SK-N-SH treated with all-trans-retinoic acid at 6 μM for 48 hours (cell line): ENCODE measurements around the gene SPINK9.

Experiments used
- PATZ1 ChIP-seq: fragments of 250-450 bp; sonication (Bioruptor Pico); IDR thresholded peaks from 2 replicates; pipeline ENCODE4 v1.8.0; 2020; ENCODE audit warnings: mild to moderate bottlenecking, moderate library complexity, borderline replicate concordance
- RARB ChIP-seq: fragments of 250-450 bp; sonication (Bioruptor Pico); IDR thresholded peaks from 2 replicates; pipeline ENCODE4 v1.8.0; 2021; ENCODE audit warnings: mild to moderate bottlenecking, moderate library complexity
- TCF4 ChIP-seq: fragments of 250-450 bp; sonication (Bioruptor Pico); IDR thresholded peaks from 2 replicates; pipeline ENCODE4 v1.8.0; 2021; ENCODE audit warnings: mild to moderate bottlenecking, moderate library complexity, borderline replicate concordance
- TSHZ2 ChIP-seq: fragments of 250-450 bp; sonication (Bioruptor Pico); IDR thresholded peaks from 2 replicates; pipeline ENCODE4 v1.5.0; 2020; ENCODE audit warnings: mild to moderate bottlenecking, moderate library complexity
- ZFP3 ChIP-seq: fragments of 250-450 bp; sonication (Bioruptor Pico); IDR thresholded peaks from 2 replicates; pipeline ENCODE4 v1.5.0; 2020; ENCODE audit warnings: mild to moderate bottlenecking, moderate library complexity
- TF ChIP-seq, protein P1 (sequence below): fragments of 250-450 bp; sonication (Bioruptor Pico); IDR thresholded peaks from 2 replicates; pipeline ENCODE4 v1.8.0; 2021; ENCODE audit warnings: low read depth, mild to moderate bottlenecking, moderate library complexity, borderline replicate concordance
- TF ChIP-seq, protein P2 (sequence below): fragments of 250-450 bp; sonication (Bioruptor Pico); IDR thresholded peaks from 2 replicates; pipeline ENCODE4 v1.5.1; 2021; ENCODE audit warnings: mild to moderate bottlenecking, moderate library complexity

DNA sequence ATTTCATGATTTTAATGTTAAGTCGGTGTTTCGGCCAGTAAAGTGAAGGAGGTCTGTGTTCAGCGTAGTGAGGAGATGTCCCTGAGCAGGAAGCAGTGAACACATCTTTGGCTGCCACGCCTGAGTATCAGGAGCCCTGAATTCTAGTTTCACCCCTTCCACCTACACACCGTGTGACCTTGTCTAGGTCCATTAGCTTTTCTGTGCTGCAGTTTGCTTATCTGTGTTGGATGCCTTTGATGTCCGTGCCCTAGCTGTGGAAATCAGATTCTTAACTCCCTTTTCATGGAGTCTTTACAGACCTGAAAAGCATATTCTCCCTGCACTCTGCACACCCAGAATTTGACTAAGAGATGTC, 49.0 kb downstream of the SPINK9 start:
- TF ChIP-seq TCF4 (CRISPR knock-in tag) (no peak), RARB (no peak), PATZ1 (CRISPR knock-in tag) (no peak), TSHZ2 (CRISPR knock-in tag) (no peak), ZFP3 (CRISPR knock-in tag) (no peak)
- TF ChIP-seq, protein P1, sequence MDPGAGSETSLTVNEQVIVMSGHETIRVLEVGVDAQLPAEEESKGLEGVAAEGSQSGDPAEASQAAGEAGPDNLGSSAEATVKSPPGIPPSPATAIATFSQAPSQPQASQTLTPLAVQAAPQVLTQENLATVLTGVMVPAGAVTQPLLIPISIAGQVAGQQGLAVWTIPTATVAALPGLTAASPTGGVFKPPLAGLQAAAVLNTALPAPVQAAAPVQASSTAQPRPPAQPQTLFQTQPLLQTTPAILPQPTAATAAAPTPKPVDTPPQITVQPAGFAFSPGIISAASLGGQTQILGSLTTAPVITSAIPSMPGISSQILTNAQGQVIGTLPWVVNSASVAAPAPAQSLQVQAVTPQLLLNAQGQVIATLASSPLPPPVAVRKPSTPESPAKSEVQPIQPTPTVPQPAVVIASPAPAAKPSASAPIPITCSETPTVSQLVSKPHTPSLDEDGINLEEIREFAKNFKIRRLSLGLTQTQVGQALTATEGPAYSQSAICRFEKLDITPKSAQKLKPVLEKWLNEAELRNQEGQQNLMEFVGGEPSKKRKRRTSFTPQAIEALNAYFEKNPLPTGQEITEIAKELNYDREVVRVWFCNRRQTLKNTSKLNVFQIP (CRISPR knock-in tag): no peak
- TF ChIP-seq, protein P2, sequence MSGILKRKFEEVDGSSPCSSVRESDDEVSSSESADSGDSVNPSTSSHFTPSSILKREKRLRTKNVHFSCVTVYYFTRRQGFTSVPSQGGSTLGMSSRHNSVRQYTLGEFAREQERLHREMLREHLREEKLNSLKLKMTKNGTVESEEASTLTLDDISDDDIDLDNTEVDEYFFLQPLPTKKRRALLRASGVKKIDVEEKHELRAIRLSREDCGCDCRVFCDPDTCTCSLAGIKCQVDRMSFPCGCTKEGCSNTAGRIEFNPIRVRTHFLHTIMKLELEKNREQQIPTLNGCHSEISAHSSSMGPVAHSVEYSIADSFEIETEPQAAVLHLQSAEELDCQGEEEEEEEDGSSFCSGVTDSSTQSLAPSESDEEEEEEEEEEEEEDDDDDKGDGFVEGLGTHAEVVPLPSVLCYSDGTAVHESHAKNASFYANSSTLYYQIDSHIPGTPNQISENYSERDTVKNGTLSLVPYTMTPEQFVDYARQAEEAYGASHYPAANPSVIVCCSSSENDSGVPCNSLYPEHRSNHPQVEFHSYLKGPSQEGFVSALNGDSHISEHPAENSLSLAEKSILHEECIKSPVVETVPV (CRISPR knock-in tag): no peak
